ENCODE results near the gene PPP6R3. TPM values are rescaled to one million over a fixed set of nuclear protein-coding genes. Genes with fewer than 3 reads are reported as not detected.

Gene PPP6R3
- total and polyA plus RNA-seq, 11 donors = 23.2 to 93.8 (median 81.2) TPM

GRCh38 chr11:68653486-68654430 lies 193.2 kb downstream of the PPP6R3 start:
- no peak for DNase-seq
- intact Hi-C loops (cut with DNase I) = no loop called here
- no peak for ATAC-seq

GRCh38 chr11:68654978-68655377 lies 194.4 kb downstream of the PPP6R3 start:
- Histone ChIP-seq H3K4me1 (peaks cover 0 to 11% (median 8%) of the 10 kb centered on the region in 12 donors), H3K27me3 (peaks cover 0 to 44% (median 7%) of the 10 kb centered on the region in 9 donors), H3K4me3 (no peak overlapping the region), H3K36me3 (no peaks in the 10 kb centered on the region), H3K9me3 (peaks cover 0 to 12% (median 3%) of the 10 kb centered on the region in 12 donors), H3K27ac (no peak overlapping the region)
- TF ChIP-seq CTCF (IDR thresholded peaks at IDR 0.05) = no peak
- TF ChIP-seq POLR2A (IDR thresholded peaks at IDR 0.05) = no peak
- no peak for ATAC-seq
- intact Hi-C loops (cut with DNase I) = no loop called here
- DNase-seq = no peak
- WGBS, 4 donors = 92 to 94% (median 93%) methylated on average over 8 of the region's 8 CpGs

More at GRCh38 chr11:68653486-68654430, 193.2 kb downstream of the PPP6R3 start:
- peaks cover 0 to 2% (median under 1%) of the 10 kb centered on the region in 12 donors for H3K4me1 ChIP-seq
- no peak overlapping the region for H3K27ac ChIP-seq
- H3K4me3 ChIP-seq = no peak overlapping the region
- TF ChIP-seq CTCF (IDR thresholded peaks at IDR 0.05) = no peak
- TF ChIP-seq POLR2A (IDR thresholded peaks at IDR 0.05) = no peak
- peaks cover 0 to 47% (median 7%) of the 10 kb centered on the region in 9 donors for H3K27me3 ChIP-seq
- WGBS, 4 donors = 75 to 85% (median 77%) methylated on average over 16 to 24 of the region's 24 CpGs
- no peaks in the 10 kb centered on the region for H3K36me3 ChIP-seq
- H3K9me3 ChIP-seq = peaks cover 0 to 12% (median 3%) of the 10 kb centered on the region in 12 donors

- Histone ChIP-seq H3K9me3 (peaks cover 0 to 12% (median 3%) of the 10 kb centered on the region in 12 donors), H3K27ac (no peak overlapping the region), H3K4me1 (peaks cover 0 to 11% (median 8%) of the 10 kb centered on the region in 12 donors), H3K4me3 (no peak overlapping the region), H3K36me3 (no peaks in the 10 kb centered on the region), H3K27me3 (peaks cover 0 to 39% (median 6%) of the 10 kb centered on the region in 9 donors)
- TF ChIP-seq POLR2A (IDR thresholded peaks at IDR 0.05) (no peak), CTCF (IDR thresholded peaks at IDR 0.05) (no peak)
- WGBS, 4 donors = 81 to 87% (median 84%) methylated on average over 7 of the region's 7 CpGs
- no peak for DNase-seq
- intact Hi-C loops (cut with DNase I) = no loop called here
- no peak for ATAC-seq
Observed at GRCh38 chr11:68655406-68655805, 194.9 kb downstream of the PPP6R3 start.

GRCh38 chr11:68655806-68656205 lies 195.3 kb downstream of the PPP6R3 start:
- Histone ChIP-seq H3K9me3 (peaks cover 0 to 12% (median 3%) of the 10 kb centered on the region in 12 donors), H3K36me3 (no peaks in the 10 kb centered on the region), H3K4me3 (no peak overlapping the region), H3K4me1 (peaks cover 0 to 11% (median 8%) of the 10 kb centered on the region in 12 donors), H3K27ac (no peak overlapping the region), H3K27me3 (peaks cover 0 to 37% (median 5%) of the 10 kb centered on the region in 9 donors)
- no peak for TF ChIP-seq CTCF (IDR thresholded peaks at IDR 0.05)
- no peak for TF ChIP-seq POLR2A (IDR thresholded peaks at IDR 0.05)
- 82 to 94% (median 90%) methylated on average over 8 of the region's 8 CpGs for WGBS, 4 donors
- ATAC-seq (no peak), DNase-seq (no peak)
- intact Hi-C loops (cut with DNase I) = no loop called here

Measured in heart left ventricle (tissue), 16 donors.